Esophagus muscularis mucosa (tissue), 4 donors: ENCODE data around the gene WDR48. TPM values are rescaled to one million over a fixed set of nuclear protein-coding genes. Genes with fewer than 3 reads are reported as not detected.
A peak's percentile ranks its signal among the peaks of the same experiment; 100 is the strongest.

Source experiments
- DNase-seq: peaks from one replicate; pipeline ENCODE4 v3.0.0-alpha.2; 2017; ENCODE audit errors: extremely low spot score
- H3K27ac ChIP-seq, 4 donors: fragments of 200-600 bp; sonication (generic); replicated peaks in 1 of 4; 1 replicate in 3 of 4; 2 replicates in 1 of 4; pipeline ENCODE4 v1.5.1; 2016 to 2019; ENCODE audit warnings: mild to moderate bottlenecking in 1 of 4
- H3K27me3 ChIP-seq, 4 donors: fragments of 200-600 bp; sonication (generic); one replicate each; pipeline versions ENCODE4 v1.5.1 to v1.6.0; 2016 to 2019
- H3K36me3 ChIP-seq, 4 donors: fragments of 200-600 bp; sonication (generic); one replicate each; pipeline ENCODE4 v1.5.1; 2016 to 2019
- H3K4me1 ChIP-seq, 4 donors: fragments of 200-600 bp; sonication (generic); one replicate each; pipeline ENCODE4 v1.5.1; 2016 to 2019
- H3K4me3 ChIP-seq, 4 donors: fragments of 200-600 bp; sonication (generic); 1 replicate in 2 of 4; 2 replicates in 2 of 4; pipeline ENCODE4 v1.5.1; 2016 to 2019; ENCODE audit warnings: mild to moderate bottlenecking in 4 of 4, moderate library complexity in 1 of 4
- H3K9me3 ChIP-seq, 4 donors: fragments of 200-600 bp; sonication (generic); 1 replicate in 3 of 4; 2 replicates in 1 of 4; pipeline ENCODE4 v1.5.1; 2016 to 2019
- CTCF ChIP-seq, 3 experiments: fragments of 200-600 bp in 2 of 3; fragments of 450-650 bp in 1 of 3; sonication (generic) in 2 of 3; IDR thresholded peaks; one replicate each; pipeline ENCODE4 v1.5.1; 2017 to 2019; ENCODE audit warnings: antibody characterized with exemption in 3 of 3, mild to moderate bottlenecking in 2 of 3, moderate library complexity in 1 of 3
- EP300 ChIP-seq: sonication (generic); formaldehyde crosslinking; IDR thresholded peaks from one replicate; pipeline ENCODE4 v1.6.1; 2017; ENCODE audit warnings: antibody characterized with exemption
- POLR2A ChIP-seq: fragments of 450-650 bp; IDR thresholded peaks from one replicate; pipeline ENCODE4 v1.6.1; 2017; ENCODE audit warnings: antibody characterized with exemption, moderate library complexity, mild to moderate bottlenecking, low read depth
- POLR2AphosphoS5 ChIP-seq, 2 donors: sonication (generic); formaldehyde crosslinking; IDR thresholded peaks; one replicate each; pipeline ENCODE4 v1.6.1; 2017; ENCODE audit warnings: antibody characterized with exemption in 2 of 2
- WGBS: methylation state at CpG from one replicate; pipeline ENCODE4 v1.1.5; 2018; 5-methylcytosine and 5-hydroxymethylcytosine counted together
- intact Hi-C: fragments of 100-400 bp; cut with DNase I; formaldehyde crosslinking; loops from one replicate; pipeline ENCODE4 v1.15.1; 2023
- total RNA-seq, 4 donors: library from RNA; depleted of rRNA; stranded (reverse); fragments of >200 nt; gene quantifications; one replicate each; pipeline versions ENCODE4 v1.1.0 to v1.2.1, GENCODE V29; 2016

WDR48 gene
- total RNA-seq, 4 donors from 2014 or later: 25.9 to 40.0 (median 29.8) TPM

- intact Hi-C loops: no loop called here
- H3K4me3 ChIP-seq: no peak overlapping the region
- no peak for DNase-seq
- peaks cover 34 to 92% (median 73%) of the 10 kb centered on the region in 4 donors for H3K36me3 ChIP-seq
- TF ChIP-seq CTCF (IDR thresholded peaks at IDR 0.05) (no peak), EP300 (no peak), POLR2AphosphoS5 (IDR thresholded peaks at IDR 0.05) (peak in 1 of 2 donors; percentile 44), POLR2A (no peak)
- no peaks in the 10 kb centered on the region for H3K27me3 ChIP-seq
- H3K27ac ChIP-seq: peak overlapping the region; percentile 40 to 66 (median 58)
- peaks cover 60 to 75% (median 70%) of the 10 kb centered on the region in 4 donors for H3K4me1 ChIP-seq
- H3K9me3 ChIP-seq: no peaks in the 10 kb centered on the region
- 27% methylated on average over 3 of the region's 4 CpGs for WGBS
Measured at GRCh38 chr3:39141171-39141995, 89.6 kb downstream of the WDR48 start.

GRCh38 chr3:39142067-39142466 lies 90.3 kb downstream of the WDR48 start:
- TF ChIP-seq EP300 (no peak), POLR2AphosphoS5 (IDR thresholded peaks at IDR 0.05) (peak in 1 of 2 donors; percentile 30)
- Histone ChIP-seq H3K4me3 (no peak overlapping the region), H3K36me3 (peaks cover 35 to 89% (median 69%) of the 10 kb centered on the region in 4 donors), H3K4me1 (peaks cover 67 to 79% (median 76%) of the 10 kb centered on the region in 4 donors), H3K27me3 (no peaks in the 10 kb centered on the region), H3K9me3 (no peaks in the 10 kb centered on the region), H3K27ac (peak overlapping the region; percentile 40 to 66 (median 58))
- 77% methylated on average over 5 of the region's 5 CpGs for WGBS
- intact Hi-C loops: no loop called here
- no peak for DNase-seq

GRCh38 chr3:39143051-39143885 lies 91.5 kb downstream of the WDR48 start:
- TF ChIP-seq EP300 (no peak), CTCF (IDR thresholded peaks at IDR 0.05) (no peak), POLR2A (no peak), POLR2AphosphoS5 (IDR thresholded peaks at IDR 0.05) (no peak)
- Histone ChIP-seq H3K27me3 (no peaks in the 10 kb centered on the region), H3K27ac (peak overlapping the region in 2 of 4 donors; percentile 24 to 56), H3K4me3 (no peak overlapping the region), H3K4me1 (peaks cover 79 to 91% (median 87%) of the 10 kb centered on the region in 4 donors), H3K9me3 (no peaks in the 10 kb centered on the region), H3K36me3 (peaks cover 35 to 82% (median 63%) of the 10 kb centered on the region in 4 donors)
- 72% methylated on average over 5 of the region's 14 CpGs for WGBS
- intact Hi-C loops: no loop called here
- no peak for DNase-seq

GRCh38 chr3:39144095-39144747 lies 92.4 kb downstream of the WDR48 start:
- intact Hi-C loops: no loop called here
- peaks cover 81 to 95% (median 88%) of the 10 kb centered on the region in 4 donors for H3K4me1 ChIP-seq
- 88% methylated on average over 18 of the region's 20 CpGs for WGBS

More at GRCh38 chr3:39144095-39144747, 92.4 kb downstream of the WDR48 start:
- H3K36me3 ChIP-seq: peaks cover 35 to 75% (median 63%) of the 10 kb centered on the region in 4 donors
- H3K4me3 ChIP-seq: no peak overlapping the region
- no peak for DNase-seq
- no peak for TF ChIP-seq CTCF (IDR thresholded peaks at IDR 0.05)
- no peak for TF ChIP-seq POLR2AphosphoS5 (IDR thresholded peaks at IDR 0.05)
- TF ChIP-seq POLR2A: no peak
- no peak for TF ChIP-seq EP300
- no peak overlapping the region for H3K27ac ChIP-seq
- H3K27me3 ChIP-seq: no peaks in the 10 kb centered on the region
- no peaks in the 10 kb centered on the region for H3K9me3 ChIP-seq
